Measurements from ENCODE around the gene RUFY1.
"Not testable (repeated sequence)": the region's sequence is repeated elsewhere in the genome, so short reads cannot be mapped to it uniquely, and the experiment has no call there.

The RUFY1 gene

GRCh38 chr5:179543275-179543674 is 7.1 kb upstream of the RUFY1 start:
- DNase-seq: not testable (repeated sequence)

GRCh38 chr5:179553006-179553405 is 2.7 kb downstream of the RUFY1 start:
- no peak for DNase-seq

GRCh38 chr5:179553875-179554274 is 3.5 kb downstream of the RUFY1 start:
- peak; percentile 51 for DNase-seq

GRCh38 chr5:179554981-179555380 is 4.6 kb downstream of the RUFY1 start:
- DNase-seq: no peak

GRCh38 chr5:179558261-179558799 is 8.0 kb downstream of the RUFY1 start:
- not testable (repeated sequence) for DNase-seq

GRCh38 chr5:179558932-179559283 is 8.6 kb downstream of the RUFY1 start:
- peak; percentile 45 for DNase-seq

GRCh38 chr5:179559284-179560252 is 9.2 kb downstream of the RUFY1 start:
- peak; percentile 92 for DNase-seq

GRCh38 chr5:179564526-179564925 is 14.2 kb downstream of the RUFY1 start:
- no peak for DNase-seq

GRCh38 chr5:179568721-179569120 is 18.4 kb downstream of the RUFY1 start:
- no peak for DNase-seq

GRCh38 chr5:179572386-179572785 is 22.0 kb downstream of the RUFY1 start:
- DNase-seq: no peak

- no peak for DNase-seq
These were observed 27.1 kb downstream of the RUFY1 start for GRCh38 chr5:179577286-179577960.

- no peak for DNase-seq
These were observed 35.6 kb downstream of the RUFY1 start for GRCh38 chr5:179585941-179586401.

- no peak for DNase-seq
These were observed 37.8 kb downstream of the RUFY1 start for GRCh38 chr5:179588166-179588565.

GRCh38 chr5:179595916-179596315 is 45.6 kb downstream of the RUFY1 start:
- no peak for DNase-seq

GRCh38 chr5:179596421-179596820 is 46.1 kb downstream of the RUFY1 start:
- DNase-seq: no peak

GRCh38 chr5:179599100-179599499 is 48.7 kb downstream of the RUFY1 start:
- no peak for DNase-seq

- no peak for DNase-seq
These were observed 49.2 kb downstream of the RUFY1 start for GRCh38 chr5:179599566-179599965.

GRCh38 chr5:179599973-179600372 is 49.6 kb downstream of the RUFY1 start:
- no peak for DNase-seq

- DNase-seq: no peak
These were observed 51.7 kb downstream of the RUFY1 start for GRCh38 chr5:179601871-179602625.

GRCh38 chr5:179603308-179603707 is 53.0 kb downstream of the RUFY1 start:
- no peak for DNase-seq

- no peak for DNase-seq
These were observed 54.9 kb downstream of the RUFY1 start for GRCh38 chr5:179605026-179605833.

Data from 8988T (cell line).